Measurements from ENCODE around the gene KIF25.
"Not testable (repeated sequence)": the region's sequence is repeated elsewhere in the genome, so short reads cannot be mapped to it uniquely, and the experiment has no call there.

The KIF25 gene

DNA sequence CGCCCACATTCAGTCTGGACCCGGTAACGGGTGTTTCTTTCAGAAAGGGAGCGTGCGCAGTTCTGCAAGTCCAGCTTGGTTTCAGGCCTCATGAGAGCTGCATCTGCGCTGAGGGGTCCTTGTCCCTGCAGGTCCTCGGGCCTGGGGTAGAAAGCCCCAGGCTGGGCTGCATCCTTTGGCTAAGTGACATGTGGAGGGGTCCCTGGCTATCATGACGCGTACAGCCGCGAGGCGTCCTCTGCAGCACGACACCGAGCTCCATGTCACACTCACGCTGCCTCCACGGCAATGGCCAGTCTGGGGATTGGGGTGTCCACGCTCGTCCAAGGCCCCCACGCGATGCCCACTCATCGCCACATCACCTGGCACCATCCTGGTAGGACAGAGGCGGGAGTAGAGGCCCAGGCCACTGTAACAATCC, 1.7 kb upstream of the KIF25 start:
- no peak for DNase-seq (ENCODE audit: low spot score)

DNA sequence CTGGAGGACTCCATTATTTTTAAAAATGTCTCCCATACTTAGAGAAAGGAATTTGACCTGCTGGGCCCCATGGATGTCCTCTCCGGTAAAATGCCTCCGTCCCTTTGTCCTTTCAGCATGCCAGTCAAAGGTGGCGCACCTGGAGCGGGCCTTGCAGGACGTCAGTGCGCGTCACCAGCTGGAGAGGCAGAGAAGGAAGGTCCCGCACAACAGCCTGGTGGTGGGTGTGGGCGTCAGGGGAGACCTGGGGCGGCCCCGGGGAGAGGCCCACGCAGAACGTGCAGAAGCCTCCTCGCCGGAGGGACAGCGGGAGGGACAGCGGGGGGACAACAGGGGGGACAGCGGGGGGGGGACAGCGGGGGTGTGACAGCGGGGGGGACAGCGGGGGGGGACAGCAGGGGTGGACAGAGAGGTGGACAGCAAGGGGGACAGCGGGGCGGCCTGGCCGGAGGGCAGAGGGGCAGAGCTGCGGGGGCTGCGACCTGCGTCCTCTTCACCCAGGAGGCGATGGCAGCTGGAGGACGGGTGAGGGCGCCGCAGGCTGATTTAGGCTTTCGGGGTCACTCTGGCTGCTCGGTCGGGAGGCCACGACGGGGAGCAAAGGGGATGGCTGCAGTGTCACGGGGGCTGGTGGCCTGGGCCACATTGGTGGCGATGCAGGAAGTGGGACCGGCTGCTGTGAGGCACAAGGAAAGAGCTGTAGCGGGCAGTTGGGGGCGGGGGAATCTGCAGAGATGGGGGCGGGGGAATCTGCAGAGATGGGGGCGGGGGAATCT, 859 bp upstream of the KIF25 start:
- DNase-seq (ENCODE audit: low spot score) = no peak

DNA sequence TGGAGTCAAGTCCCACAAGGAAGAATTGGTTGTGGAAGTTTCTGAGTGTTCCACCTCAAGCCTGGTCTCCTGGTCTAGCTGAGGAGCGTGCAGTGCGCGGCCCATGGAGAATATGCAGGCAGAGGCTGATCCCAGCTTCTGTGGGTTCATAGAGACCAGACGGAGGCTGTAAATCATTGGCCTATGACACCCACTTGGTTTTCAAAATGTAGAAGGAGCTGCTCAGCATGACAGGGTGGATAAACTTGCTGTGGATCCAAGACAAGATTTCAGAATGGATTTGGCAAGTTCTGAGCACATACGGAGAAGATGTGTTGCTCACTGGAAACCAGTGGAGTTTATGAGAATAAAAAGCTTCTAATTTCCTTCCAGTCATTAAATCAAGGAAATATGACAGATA, 744 bp downstream of the KIF25 start:
- no peak for DNase-seq (ENCODE audit: low spot score)

DNA sequence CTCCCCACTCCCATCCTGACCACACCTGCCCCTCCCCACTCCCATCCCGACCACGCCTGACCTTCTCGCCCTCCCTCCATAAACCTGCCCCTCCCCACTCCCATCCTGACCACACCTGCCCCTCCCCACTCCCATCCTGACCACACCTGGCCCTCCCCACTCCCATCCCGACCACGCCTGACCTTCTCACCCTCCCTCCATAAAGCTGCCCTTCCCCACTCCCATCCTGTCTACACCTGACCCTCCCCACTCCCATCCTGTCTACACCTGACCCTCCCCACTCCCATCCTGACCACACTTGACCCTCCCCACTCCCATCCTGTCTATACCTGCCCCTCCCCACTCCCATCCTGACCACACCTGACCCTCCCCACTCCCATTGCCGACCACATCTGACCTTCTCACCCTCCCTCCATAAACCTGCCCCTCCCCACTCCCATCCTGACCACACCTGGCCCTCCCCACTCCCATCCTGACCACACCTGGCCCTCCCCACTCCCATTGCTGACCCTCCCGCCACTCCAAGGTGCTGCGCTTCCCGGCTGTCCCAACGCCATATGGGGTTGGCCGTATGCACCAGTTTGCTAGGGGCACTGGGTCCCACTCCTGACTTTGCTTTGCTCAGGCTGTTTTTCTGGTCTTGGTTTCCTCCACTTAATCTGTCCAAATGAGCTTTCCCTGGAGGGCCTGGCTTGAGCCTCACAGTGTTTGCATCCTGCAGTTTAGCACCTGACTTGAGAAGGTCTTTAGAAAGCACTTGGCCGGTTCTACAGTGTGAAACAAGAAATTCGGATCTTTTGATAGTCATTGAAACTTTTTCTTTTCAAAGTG, 2.9 kb downstream of the KIF25 start:
- DNase-seq (ENCODE audit: low spot score) = no peak

DNA sequence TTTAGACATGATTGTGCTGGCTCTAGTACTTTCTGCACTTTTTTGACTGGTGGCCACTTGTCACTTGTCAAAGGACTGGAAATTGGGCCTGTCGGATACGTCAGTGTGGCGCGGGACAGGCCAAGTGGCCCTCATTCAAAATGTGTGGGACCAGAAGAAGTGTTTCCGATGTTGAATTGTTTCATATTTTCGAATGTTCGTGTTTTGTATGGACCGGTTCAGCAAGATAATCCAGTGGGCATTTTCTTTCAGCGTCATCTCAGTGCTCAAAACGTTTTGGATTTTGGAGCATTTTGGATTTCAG, 3.5 kb downstream of the KIF25 start:
- DNase-seq (ENCODE audit: low spot score) = no peak

DNA sequence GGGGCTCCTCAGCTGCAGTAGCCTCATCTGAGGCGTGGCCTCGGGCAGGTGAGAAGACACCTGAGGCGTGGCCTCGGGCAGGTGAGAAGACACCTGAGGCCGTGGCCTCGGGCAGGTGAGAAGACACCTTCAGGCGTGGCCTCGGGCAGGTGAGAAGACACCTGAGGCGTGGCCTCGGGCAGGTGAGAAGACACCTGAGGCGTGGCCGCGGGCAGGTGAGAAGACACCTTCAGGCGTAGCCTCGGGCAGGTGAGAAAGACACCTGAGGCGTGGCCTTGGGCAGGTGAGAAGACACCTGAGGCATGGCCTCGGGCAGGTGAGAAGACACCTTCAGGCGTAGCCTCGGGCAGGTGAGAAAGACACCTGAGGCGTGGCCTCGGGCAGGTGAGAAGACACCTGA, 4.0 kb downstream of the KIF25 start:
- DNase-seq (ENCODE audit: low spot score) = not testable (repeated sequence)

DNA sequence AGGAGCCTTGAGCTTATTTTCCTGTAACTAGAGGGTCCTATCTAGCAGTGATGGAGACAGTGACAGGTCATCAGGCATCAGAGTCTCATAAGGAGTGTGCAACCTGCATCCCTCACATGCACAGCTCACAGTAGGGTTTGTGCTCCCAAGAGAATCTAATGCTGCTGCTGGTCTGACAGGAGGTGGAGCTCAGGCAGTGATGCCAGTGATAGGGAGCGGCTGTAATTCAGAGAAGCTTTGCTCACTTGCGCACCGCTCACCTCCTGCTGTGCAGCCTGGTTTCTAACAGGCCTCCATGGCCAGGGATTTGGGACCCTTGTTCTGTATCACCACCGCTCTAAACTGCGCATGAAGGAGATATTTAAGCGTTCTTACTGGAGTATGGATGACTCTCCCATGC, 5.3 kb downstream of the KIF25 start:
- no peak for DNase-seq (ENCODE audit: low spot score)

DNA sequence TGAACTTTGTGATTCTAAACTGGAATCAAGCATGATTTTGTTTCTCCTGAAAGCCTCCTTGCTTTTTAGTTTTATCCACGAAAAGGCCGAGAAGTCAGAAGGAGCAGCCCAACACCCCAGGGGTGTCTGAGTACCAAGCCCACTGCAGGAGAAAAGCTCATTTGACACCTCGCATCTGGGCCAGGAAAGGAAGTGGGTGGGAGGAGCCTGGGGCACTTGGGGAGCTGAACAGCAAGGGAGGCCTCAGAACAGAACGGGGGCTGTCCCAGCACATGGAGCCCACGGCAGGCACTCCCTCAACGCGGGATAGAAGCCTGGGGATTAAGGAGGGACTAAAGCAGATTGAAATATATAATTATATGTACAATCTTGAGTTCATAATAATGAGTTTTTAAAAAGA, 6.6 kb downstream of the KIF25 start:
- no peak for DNase-seq (ENCODE audit: low spot score)

DNA sequence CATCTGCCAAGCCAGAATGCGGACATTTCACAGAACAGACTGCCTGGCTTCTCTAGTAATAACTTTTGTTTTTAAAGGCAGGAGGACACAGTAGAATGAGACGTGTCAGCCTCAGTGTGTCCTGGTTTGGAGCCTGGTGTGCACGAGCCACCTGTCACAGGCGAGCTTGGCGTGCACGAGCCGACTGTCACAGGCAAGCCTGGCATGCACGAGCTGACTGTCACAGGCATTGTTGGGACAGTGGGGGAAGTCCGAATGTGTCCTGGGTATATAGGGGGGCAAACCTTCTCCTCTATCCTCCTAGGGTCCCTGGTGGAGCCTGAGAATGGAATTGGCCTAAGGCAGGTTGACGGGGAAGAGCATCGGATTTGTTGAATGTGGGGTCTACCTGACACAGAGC, 7.5 kb downstream of the KIF25 start:
- DNase-seq (ENCODE audit: low spot score) = no peak

DNA sequence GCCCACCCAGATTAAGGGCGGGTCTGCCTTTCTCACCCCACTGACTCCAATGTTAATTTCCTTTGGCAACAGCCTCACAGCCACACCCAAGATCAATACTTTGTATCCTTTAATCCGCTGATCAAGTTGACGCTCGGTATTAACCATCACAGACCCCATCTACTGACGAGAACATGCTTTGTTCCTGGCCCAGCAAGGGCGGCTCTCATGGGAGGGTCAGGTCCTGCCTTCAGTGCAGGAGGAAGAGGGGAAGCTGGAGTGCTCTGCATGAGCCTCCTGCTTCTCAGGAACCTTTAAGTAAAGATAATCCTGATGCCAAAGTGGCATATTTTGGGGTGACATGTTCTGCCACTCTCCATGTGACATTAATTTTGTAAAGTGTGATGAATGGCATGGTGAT, 8.3 kb downstream of the KIF25 start:
- DNase-seq (ENCODE audit: low spot score) = no peak

DNA sequence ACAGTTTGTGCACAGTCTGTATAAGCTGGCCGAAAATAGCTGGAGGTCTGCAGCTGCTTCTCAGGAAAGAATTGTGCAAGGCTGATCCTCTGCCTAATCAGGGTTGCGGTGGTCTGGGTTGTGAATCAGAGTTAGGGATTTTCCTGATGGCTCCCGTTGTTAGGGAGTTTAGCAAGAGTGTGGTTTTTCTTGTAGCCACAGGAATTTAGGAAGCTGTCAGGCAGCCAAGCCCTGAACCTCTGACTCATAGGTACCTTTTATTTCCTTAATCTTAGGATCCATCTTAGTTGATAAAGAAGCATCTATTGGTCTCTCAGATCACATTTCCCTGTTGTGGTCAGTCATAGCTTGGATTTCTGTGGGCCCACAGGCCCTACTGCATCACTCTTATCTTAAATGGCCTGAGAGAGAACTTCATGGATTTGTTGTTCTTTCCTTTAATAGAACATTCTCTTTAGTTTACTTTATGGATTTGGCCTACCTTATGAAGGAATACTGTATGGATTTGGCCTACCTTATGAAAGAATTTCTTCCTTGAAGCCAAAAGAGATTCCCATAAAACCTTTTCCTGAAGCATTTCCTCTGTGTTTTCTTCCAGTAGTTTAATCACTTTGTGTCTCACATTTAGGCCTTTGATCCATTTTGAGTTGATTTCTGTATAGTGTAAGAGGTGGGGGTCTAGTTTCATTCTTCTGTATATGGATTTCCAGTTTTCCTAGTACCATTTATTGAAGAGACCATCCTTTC, 10.3 kb downstream of the KIF25 start:
- DNase-seq (ENCODE audit: low spot score) = peak; percentile 95

DNA sequence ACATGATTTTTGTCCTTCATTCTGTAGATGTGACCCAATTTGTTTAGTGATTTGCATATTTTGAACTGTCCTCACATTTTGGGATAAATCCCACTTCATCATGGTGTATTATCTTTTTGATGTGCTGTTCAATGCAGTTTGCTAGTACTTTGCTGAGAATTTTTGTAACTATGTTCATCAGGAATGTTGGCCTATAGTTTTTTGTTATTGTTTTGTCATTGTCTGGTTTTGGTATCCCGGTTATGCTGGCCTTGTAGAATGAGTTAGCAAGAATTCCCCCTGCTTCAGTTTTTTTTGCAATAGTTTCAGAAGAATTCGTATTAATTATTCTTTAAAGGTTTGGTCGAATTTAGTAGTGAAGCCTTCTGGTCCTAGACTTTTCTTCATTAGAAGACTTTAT, 11.9 kb downstream of the KIF25 start:
- DNase-seq (ENCODE audit: low spot score) = no peak

DNA sequence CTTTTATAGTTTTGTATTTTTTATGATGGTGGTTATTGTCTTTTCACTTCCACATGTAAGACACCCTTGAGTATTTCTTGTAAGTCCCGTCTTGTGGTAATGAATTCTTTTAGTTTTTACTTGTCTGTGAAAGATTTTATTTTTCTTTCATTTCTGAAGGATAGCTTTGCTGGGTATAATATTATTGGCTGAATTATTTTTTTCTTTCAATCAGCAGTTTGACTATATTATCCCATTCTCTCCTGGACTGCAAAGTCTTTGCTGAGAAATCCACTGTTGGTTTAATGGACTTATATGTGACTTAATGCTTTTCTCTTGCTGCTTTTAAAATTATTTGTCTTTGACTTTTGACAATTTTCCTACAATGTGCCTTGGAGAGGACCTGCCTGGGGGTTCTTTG, 13.8 kb downstream of the KIF25 start:
- no peak for DNase-seq (ENCODE audit: low spot score)

DNA sequence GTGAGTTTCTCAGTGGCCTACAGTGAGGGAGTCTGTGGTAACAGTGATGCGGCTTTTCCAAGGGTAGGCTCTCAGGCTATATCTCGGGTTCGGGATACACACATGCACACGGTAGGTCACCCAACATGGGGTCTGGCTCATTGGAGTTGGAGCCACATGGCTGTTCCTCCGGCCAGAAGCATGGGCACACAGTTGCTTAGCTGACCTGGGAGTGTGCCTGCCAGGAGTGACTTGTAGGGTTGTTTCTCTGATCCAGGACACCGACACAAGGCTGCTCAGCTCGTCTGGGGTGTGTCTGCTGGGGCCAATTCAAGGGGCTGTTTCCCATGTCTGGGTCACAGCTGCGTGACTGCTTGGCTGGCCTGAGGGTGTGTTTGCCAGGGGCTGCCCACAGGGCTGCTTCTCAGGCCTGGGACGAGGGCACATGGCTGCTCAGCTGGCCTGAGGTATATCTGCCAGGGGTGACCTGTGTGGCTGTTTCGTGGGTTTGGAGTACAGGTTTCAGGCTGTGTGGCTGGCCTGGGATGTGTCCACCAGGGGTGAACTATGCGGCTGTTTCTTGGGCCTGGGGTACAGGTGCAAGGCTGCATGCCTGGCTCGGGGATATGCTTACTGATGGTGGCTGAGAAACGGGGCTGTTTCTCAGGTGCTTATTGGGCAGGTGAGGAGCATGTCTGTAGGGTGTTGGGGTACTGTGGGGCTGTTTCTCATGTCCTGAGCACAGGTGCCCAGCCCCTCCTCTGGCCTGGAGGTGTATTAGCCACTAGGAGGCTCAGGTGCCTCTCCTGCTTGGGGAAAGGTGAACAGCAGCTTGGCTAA, 15.2 kb downstream of the KIF25 start:
- no peak for DNase-seq (ENCODE audit: low spot score)

DNA sequence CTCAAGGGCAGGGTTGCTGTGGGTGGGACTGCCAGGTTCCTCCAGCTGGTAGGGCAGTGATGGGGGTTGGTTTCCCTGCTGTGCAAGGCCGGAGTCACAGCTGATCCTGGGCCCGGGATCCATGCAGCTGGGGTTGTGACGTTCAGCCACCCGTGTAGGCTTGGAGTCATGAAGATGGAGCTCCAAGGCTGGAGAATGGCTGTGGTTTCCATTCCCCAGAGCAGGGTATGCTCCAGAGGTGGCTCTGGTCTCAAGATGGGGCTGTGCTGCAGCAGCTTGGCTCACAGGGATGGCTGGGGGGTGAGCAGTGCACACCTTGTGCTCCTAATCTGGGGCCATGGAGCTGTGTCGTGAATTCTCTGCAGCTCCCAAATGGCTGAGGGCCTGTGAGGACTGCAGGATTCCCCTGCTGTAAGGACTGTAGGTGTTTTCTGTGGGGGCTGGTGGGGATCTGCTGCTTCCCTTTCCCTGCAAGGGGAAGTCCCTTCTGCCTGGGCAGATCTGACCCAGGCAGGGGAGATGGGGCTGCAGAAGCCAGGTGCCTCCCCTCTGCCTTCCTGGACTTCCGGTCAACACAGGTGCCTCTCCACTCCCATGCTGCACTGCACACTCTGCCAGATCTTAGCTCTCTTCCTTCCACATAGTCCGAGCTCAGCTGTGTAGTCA, 15.9 kb downstream of the KIF25 start:
- DNase-seq (ENCODE audit: low spot score) = no peak

DNA sequence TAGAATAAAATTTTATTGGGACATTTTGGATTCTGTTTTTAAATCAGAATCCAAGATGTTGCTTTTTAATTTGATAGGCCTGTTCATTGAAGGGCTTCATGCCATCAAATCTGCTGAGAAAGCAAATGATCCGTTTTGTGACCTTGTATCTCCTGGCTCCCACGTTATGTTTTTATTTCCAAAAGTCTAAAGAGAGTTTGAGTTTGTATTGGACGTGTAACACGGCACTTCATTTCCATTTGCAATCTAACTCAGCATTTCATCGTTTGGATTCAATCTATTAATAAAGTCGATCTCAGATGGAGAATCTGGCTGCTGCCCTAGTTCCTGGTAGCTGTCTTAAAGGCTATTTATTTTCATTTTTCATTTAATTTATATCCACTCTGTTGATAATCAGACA, 17.0 kb downstream of the KIF25 start:
- no peak for DNase-seq (ENCODE audit: low spot score)

DNA sequence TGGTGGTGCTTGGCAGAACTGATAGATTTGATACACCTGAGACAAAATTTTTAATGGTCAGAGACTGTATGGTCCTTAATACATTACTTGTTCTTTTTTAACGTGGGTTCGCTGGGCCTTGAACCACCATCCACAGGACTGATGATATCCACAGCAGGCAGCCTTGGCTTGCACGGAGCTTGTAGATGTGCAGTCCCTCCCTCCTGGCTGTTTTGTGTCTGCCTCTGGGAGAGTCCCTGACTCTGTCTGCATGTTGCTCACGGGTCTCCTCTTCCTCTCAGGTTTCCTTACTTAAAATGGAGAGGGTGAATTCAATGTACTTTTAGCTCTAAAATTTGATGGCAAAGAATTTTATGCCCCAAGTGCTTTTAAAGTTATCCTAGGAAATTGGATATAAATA, 17.5 kb downstream of the KIF25 start:
- no peak for DNase-seq (ENCODE audit: low spot score)

DNA sequence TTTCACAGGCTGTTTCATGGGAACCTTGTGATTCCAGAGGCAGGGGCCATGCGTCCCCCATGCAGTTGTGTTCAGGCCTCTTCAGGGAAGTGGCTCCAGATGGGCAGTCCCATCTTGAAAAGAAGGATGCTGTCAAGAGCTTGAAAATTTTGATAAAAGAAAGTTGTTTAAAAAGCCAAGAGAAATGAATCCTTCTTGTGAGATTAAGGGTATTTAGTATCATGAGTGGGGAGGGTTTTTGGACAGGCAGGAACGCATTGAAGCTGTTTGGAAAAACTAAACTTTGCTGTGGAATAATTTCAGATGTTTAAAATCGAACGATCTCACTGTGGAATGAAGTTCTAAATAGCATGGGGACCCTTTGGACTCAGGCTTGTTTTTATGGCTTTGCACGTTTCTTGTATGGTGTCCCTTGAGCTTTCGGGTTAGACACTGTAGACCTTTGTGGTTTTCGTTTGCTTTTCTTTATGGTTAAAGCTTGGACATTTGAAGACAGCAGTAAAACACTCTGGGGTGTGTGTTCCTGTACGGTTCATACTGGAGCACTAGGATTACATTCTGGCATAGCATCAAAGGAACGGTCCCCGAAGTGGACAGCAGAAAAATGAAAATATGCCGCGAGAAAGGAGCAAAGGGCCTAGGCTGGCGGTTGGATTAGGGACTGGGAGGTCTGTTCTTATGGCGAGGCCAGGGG, 18.2 kb downstream of the KIF25 start:
- DNase-seq (ENCODE audit: low spot score) = no peak

DNA sequence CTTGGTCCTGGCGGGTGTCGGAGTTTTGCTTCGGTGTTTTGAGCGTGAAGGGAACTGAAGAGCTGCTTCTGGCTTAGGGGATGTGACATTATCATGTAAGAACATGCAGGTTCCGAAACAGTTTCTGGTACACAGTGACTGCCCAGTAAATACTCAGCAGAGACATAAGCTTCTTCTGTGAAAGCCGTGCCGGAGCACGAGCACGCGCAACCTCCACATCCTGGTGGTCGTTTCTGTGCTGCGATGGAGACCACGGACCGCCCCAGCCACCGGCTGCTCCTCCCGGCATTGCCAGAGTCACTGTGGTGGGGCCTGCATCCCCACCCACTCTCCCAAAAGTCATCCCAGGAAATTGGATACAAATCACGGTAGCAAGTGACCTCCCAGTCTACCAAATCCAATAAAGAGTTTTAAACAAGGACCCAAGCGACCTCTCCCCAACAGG, 18.7 kb downstream of the KIF25 start:
- no peak for DNase-seq (ENCODE audit: low spot score)

DNA sequence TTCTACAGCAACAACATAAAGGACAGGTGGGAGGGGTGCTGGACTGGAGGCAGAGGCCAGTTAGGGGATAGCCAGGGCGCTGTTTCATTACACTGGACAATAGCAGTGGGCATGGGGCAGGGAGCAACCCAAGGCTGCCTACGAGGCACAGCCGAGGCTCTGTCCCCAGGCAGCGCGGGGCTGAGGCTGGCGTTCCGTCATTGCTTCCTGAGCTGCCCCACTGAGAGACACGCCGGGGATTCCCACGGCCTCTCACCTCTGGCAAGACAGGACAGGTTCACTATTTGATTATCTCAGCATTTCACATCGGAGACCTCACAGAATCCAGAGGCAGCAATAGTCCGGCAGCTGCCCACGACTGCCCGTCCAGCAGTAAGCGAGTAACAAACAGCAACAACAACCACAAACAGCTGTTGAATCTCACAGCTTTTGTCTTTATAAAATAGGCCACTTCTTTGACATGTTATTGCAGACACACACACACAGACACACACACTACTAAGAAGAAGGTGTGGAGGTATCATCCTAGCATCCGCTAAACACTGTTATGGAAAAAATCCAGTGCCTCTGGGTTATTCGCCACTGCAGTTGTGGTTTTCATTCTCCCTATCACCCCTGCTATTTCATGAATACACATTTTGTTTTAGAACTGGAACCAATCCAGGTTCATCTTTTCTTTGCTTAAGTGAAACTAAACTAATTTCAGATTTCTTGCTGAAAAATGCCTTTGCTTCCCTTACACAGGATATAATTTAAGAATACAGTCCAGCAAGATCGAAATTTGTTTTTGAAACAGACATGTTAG, 19.5 kb downstream of the KIF25 start:
- DNase-seq (ENCODE audit: low spot score) = no peak
